OCI-LY3 (cell line): ENCODE results near the gene ZKSCAN5.

Experiments
- CTCF ChIP-seq: fragments of 200-600, 300-600 bp; sonication (generic); IDR thresholded peaks from 2 replicates; pipeline ENCODE4 v1.5.1; 2014; ENCODE audit warnings: antibody characterized with exemption, low read length, low read depth
- EZH2phosphoT487 ChIP-seq: fragments of 200-600 bp; shearing (Covaris generic); IDR thresholded peaks from 2 replicates; pipeline ENCODE4 v1.6.1; 2018; ENCODE audit warnings: antibody characterized with exemption, mixed run types, low read depth

GRCh38 chr7:99461221-99461620, 43.2 kb upstream of the ZKSCAN5 start:
- TF ChIP-seq CTCF (no peak), EZH2phosphoT487 (no peak)
